ENCODE measurements around the gene HOXA13. TPM values are rescaled to one million over a fixed set of nuclear protein-coding genes. Genes with fewer than 3 reads are reported as not detected.

The HOXA13 gene
- polyA plus RNA-seq, 1 donor from 2014 or later, result not detected

DNA sequence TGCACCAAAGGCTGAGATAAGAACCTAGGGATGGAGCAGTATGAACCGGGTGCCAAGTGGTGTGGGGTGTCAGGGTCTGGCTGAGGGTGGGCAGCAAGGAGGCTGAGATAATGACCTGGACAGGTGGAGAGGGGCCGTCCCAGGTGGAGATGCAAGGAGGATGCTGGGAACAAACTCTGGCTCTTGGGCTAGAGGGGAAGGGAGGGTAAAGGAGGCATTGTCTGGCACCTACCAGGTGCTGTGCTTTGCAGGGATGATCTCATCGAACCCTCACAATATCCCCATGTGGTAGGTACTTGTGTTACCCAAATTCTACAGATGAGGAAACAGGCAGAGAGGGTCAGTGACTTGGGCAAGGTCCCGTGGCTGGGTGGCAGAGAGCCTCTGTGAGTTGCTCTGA, 19.9 kb upstream of the HOXA13 start:
- H3K4me3 Mint-ChIP-seq, result peak overlapping the region in 1 of 4 donors; percentile 81
- no peak overlapping the region for H3K27ac Mint-ChIP-seq
- peaks cover 2% of the 10 kb centered on the region for H3K36me3 Mint-ChIP-seq
- peaks cover 0 to 2% (median 0%) of the 10 kb centered on the region in 3 donors for H3K9me3 Mint-ChIP-seq
- H3K27me3 Mint-ChIP-seq, result peaks cover 63% of the 10 kb centered on the region
- H3K4me1 Mint-ChIP-seq, result peaks cover 0 to 5% (median 5%) of the 10 kb centered on the region in 3 donors

- Mint-ChIP-seq H3K4me1 (peaks cover 0 to 5% (median 5%) of the 10 kb centered on the region in 3 donors), H3K27me3 (peaks cover 67% of the 10 kb centered on the region), H3K36me3 (peaks cover 2% of the 10 kb centered on the region), H3K4me3 (no peak overlapping the region), H3K9me3 (peaks cover 0 to 2% (median 0%) of the 10 kb centered on the region in 3 donors), H3K27ac (no peak overlapping the region)
These were observed 18.1 kb upstream of the HOXA13 start for GRCh38 chr7:27217951-27218350.

- peak overlapping the region in 1 of 3 donors; percentile 53 for H3K27ac Mint-ChIP-seq
- H3K9me3 Mint-ChIP-seq, result no peaks in the 10 kb centered on the region
- H3K36me3 Mint-ChIP-seq, result peaks cover 2% of the 10 kb centered on the region
- peaks cover 70% of the 10 kb centered on the region for H3K27me3 Mint-ChIP-seq
- peak overlapping the region in 1 of 4 donors; percentile 66 for H3K4me3 Mint-ChIP-seq
- H3K4me1 Mint-ChIP-seq, result peaks cover 7 to 9% (median 8%) of the 10 kb centered on the region in 3 donors
These were observed 15.5 kb upstream of the HOXA13 start for GRCh38 chr7:27215356-27215755.

- Mint-ChIP-seq H3K4me1 (peaks cover 5 to 10% (median 6%) of the 10 kb centered on the region in 3 donors), H3K9me3 (no peaks in the 10 kb centered on the region), H3K27me3 (peaks cover 70% of the 10 kb centered on the region), H3K36me3 (peaks cover 2% of the 10 kb centered on the region), H3K4me3 (peak overlapping the region in 1 of 4 donors; percentile 30), H3K27ac (no peak overlapping the region)
These were observed 14.5 kb upstream of the HOXA13 start for GRCh38 chr7:27214239-27214950.

- Mint-ChIP-seq H3K4me1 (peaks cover 4 to 10% (median 6%) of the 10 kb centered on the region in 3 donors), H3K9me3 (no peaks in the 10 kb centered on the region), H3K27me3 (peaks cover 68% of the 10 kb centered on the region), H3K27ac (peak overlapping the region in 2 of 3 donors; percentile 5 to 80), H3K36me3 (no peaks in the 10 kb centered on the region), H3K4me3 (peak overlapping the region in 2 of 4 donors; percentile 17 to 76)
These were observed 13.7 kb upstream of the HOXA13 start for GRCh38 chr7:27213433-27214238.

DNA sequence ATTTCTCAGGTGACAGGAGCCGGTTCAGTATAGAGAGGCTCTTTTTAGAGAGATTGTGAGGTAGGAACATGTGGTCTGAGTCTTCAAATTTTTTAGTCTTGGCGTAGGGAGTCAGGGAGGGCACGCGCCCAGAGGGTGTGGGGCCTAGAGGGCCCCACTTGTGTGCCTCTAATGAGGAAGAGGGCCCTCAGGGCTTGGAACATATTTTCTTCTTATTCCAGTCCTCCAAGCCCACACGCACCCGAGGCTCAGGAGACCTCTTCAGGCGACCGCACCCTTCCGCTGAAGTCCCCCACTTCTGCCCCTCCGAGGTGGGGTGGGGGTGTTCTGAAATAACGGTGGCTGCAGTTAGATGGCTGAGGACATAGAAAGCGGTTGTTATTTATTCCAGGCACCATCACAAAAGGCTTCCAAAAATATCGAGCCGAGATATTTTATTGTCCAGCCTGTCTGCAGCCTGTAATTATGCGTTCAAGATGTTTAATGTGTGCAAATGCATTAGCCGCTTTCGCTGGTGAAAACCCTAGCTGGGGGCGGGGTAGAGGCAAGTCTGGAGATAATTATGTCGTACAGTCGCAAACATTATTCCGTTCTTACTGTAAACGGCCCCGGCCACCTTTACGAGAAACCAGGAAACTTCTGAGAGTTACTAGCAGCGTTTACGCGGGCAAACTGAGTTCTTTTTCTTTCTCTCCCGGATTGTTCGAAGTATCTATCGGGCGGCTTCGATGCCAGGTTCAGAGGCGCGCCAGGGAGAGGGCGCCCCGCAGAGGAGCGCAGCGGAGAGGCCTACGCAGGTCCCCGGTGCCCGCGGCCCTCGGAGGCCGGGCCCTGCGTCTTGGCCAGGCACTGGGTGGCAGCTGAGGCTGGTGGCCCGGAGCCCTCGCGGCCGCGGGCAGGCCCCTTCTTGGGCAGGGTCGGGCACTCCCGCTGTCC, 12.9 kb upstream of the HOXA13 start:
- Mint-ChIP-seq H3K27ac (no peak overlapping the region), H3K4me1 (peaks cover 4 to 10% (median 6%) of the 10 kb centered on the region in 3 donors), H3K27me3 (peaks cover 72% of the 10 kb centered on the region), H3K36me3 (no peaks in the 10 kb centered on the region), H3K4me3 (peak overlapping the region in 1 of 4 donors; percentile 84), H3K9me3 (no peaks in the 10 kb centered on the region)

DNA sequence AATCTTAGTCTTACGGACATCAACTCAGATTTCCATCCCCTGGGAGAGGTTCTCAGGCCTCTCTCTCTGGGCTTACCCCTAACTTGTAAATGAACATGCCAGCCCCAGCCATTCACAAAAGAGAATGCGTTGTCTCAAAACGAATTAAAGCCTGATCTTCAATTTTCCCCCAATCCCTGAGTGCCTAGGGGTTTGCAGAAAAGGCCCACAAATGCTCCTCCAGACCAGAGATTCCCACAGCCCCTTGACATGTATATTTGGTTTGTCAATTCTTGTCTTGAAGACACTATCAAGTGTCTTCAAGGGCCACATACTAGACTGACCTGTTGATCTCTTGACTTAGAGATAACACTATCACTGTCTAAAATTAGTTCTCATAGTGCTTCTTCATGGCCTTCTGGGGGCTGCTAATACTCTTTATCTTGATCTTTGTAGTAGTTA, 11.9 kb upstream of the HOXA13 start:
- peak overlapping the region in 1 of 4 donors; percentile 7 for H3K4me3 Mint-ChIP-seq
- H3K36me3 Mint-ChIP-seq, result no peaks in the 10 kb centered on the region
- no peaks in the 10 kb centered on the region for H3K9me3 Mint-ChIP-seq
- peaks cover 4 to 10% (median 6%) of the 10 kb centered on the region in 3 donors for H3K4me1 Mint-ChIP-seq
- H3K27ac Mint-ChIP-seq, result peak overlapping the region in 1 of 3 donors; percentile 25
- H3K27me3 Mint-ChIP-seq, result peaks cover 78% of the 10 kb centered on the region

DNA sequence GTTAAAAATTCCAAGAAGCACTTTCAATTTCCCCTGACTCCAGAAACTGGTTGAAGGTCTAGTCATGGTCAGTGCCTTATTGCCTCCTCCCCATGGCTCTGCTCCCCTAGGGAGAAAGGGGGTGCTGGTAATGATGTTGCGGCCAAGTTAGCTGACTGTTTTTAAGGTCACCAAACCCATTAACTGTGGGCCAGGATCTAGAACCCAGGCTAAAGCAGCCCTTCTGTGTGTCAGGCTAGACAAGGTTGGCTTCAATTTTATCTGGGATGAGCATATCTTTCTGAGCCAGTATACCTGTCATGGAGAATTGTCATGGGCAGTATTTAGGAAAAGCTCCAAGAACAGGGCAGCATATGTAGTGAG, 11.2 kb upstream of the HOXA13 start:
- peaks cover 78% of the 10 kb centered on the region for H3K27me3 Mint-ChIP-seq
- no peaks in the 10 kb centered on the region for H3K36me3 Mint-ChIP-seq
- no peak overlapping the region for H3K4me3 Mint-ChIP-seq
- peak overlapping the region in 1 of 3 donors; percentile 25 for H3K27ac Mint-ChIP-seq
- H3K4me1 Mint-ChIP-seq, result peaks cover 4 to 11% (median 6%) of the 10 kb centered on the region in 3 donors
- no peaks in the 10 kb centered on the region for H3K9me3 Mint-ChIP-seq

DNA sequence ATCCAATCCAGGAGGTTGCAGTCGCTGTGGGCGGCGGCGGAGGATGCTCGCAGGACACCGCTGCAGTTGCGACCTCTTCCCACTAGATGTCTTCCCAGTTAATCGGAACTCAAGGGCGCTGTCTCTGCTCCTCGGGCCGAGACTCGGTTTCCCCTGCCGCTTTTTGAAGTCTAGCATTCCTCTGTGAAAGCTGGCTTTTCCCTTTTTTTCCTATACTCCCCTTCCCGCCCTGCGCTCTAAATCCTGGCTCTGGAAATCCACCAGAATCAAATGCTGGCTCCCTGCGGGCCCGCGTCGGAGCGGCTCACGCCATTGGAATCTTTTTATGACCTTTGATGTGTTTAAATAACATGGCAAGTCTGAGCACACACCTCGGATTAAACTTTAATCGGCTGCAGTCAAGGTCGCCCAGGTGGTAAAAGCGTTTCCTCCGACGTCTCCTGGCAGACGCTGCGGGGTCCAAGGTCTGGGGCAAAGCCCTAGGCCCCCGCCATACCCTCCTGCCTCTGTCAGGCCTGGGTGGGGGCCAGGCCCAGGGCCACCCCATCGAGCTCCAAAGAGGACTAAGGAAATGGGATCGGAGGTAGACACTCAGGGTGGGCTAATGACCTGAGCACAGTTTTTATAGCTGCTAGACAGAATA, 10.7 kb upstream of the HOXA13 start:
- Mint-ChIP-seq H3K4me3 (peak overlapping the region; percentile 53 to 89 (median 75)), H3K27ac (peak overlapping the region in 1 of 3 donors; percentile 25), H3K27me3 (peaks cover 80% of the 10 kb centered on the region), H3K36me3 (no peaks in the 10 kb centered on the region), H3K4me1 (peaks cover 4 to 15% (median 6%) of the 10 kb centered on the region in 3 donors), H3K9me3 (peaks cover 0 to 3% (median 0%) of the 10 kb centered on the region in 3 donors)

DNA sequence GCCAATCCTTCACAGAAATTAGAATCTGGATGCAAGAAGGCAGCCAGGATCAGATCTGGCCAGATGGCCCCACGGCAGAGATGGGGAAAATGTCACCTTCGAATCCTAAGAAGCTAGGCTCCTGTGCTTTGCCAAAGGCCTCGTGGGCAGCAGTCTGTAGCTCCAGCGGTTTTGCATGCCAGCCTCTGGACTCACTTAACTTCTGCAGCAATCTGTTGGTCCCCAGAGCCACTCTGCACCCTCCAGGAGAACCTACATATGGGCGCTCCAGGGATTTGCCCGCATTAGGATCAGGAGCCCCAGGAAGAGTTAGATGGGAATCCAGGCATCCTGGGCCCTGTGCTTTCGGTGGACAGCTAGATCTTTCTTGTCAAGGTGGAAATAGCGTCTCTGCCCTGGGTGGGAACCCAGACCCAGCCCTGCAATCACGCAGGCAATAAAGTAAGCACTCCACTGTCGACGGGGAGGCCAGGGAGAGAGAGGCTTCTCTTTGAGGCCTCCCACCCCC, 10.1 kb upstream of the HOXA13 start:
- H3K4me3 Mint-ChIP-seq, result peak overlapping the region in 3 of 4 donors; percentile 53 to 89 (median 77)
- H3K9me3 Mint-ChIP-seq, result peaks cover 0 to 3% (median 0%) of the 10 kb centered on the region in 3 donors
- H3K4me1 Mint-ChIP-seq, result peaks cover 4 to 15% (median 8%) of the 10 kb centered on the region in 3 donors
- H3K36me3 Mint-ChIP-seq, result no peaks in the 10 kb centered on the region
- peaks cover 79% of the 10 kb centered on the region for H3K27me3 Mint-ChIP-seq
- peak overlapping the region in 1 of 3 donors; percentile 50 for H3K27ac Mint-ChIP-seq

DNA sequence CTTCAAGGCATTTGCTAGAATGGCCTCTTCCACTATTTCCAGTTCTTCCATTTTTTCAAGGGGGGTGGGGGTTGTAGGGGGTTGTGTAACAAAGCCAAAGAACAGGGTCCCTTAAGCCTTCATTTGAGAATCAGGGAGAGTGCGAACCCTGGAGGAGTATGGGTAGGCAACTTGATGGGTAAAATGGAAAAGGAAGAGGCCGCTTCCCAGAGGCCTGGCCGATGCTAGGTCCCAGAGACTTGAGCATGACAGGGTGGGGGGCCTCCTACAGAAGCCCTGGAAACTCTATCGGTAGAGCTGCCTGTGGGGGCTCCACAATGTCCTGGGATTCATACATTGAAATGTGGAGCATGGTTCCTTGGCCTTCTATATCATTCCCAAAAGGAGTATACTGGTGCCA, 9.1 kb upstream of the HOXA13 start:
- Mint-ChIP-seq H3K9me3 (peaks cover 0 to 3% (median 0%) of the 10 kb centered on the region in 3 donors), H3K27ac (peak overlapping the region; percentile 28 to 81 (median 50)), H3K36me3 (no peaks in the 10 kb centered on the region), H3K27me3 (peaks cover 78% of the 10 kb centered on the region), H3K4me1 (peaks cover 4 to 19% (median 8%) of the 10 kb centered on the region in 3 donors), H3K4me3 (peak overlapping the region in 1 of 4 donors; percentile 5)

- peaks cover 82% of the 10 kb centered on the region for H3K27me3 Mint-ChIP-seq
- H3K4me3 Mint-ChIP-seq, result peak overlapping the region in 1 of 4 donors; percentile 4
- H3K27ac Mint-ChIP-seq, result peak overlapping the region in 1 of 3 donors; percentile 95
- peaks cover 0 to 3% (median 1%) of the 10 kb centered on the region in 3 donors for H3K9me3 Mint-ChIP-seq
- H3K36me3 Mint-ChIP-seq, result no peaks in the 10 kb centered on the region
- peaks cover 4 to 26% (median 8%) of the 10 kb centered on the region in 3 donors for H3K4me1 Mint-ChIP-seq
These were observed 7.6 kb upstream of the HOXA13 start for GRCh38 chr7:27207348-27207985.
